ENCODE results near the gene HSH2D.

HSH2D gene

GRCh38 chr19:16136185-16136999, 7.1 kb upstream of the HSH2D start:
- Histone ChIP-seq H3F3A (ENCODE audit: insufficient read depth, low read length) (peaks cover 50% of the 10 kb centered on the region), H3K9me3 (replicated peaks; ENCODE audit: insufficient read depth, low read length) (no peaks in the 10 kb centered on the region), H3K4me1 (ENCODE audit: low read length) (peaks cover 48% of the 10 kb centered on the region), H3K4me3 (ENCODE audit: low read length) (no peak overlapping the region), H3K27ac (ENCODE audit: low read length) (no peak overlapping the region), H4K20me1 (ENCODE audit: insufficient read depth, low read length) (no peaks in the 10 kb centered on the region), H3K9ac (ENCODE audit: low read length) (no peak overlapping the region), H3K79me2 (ENCODE audit: low read length) (peaks cover 23% of the 10 kb centered on the region), H3K4me2 (ENCODE audit: low read depth, low read length) (no peak overlapping the region), H2AFZ (ENCODE audit: low read length) (no peak overlapping the region), H3K36me3 (replicated peaks; ENCODE audit: insufficient read depth, low read length) (peaks cover 12% of the 10 kb centered on the region), H3K9me2 (replicated peaks; ENCODE audit: insufficient read depth, low read length) (no peaks in the 10 kb centered on the region), H3K27me3 (replicated peaks; ENCODE audit: insufficient read depth, low read length) (no peaks in the 10 kb centered on the region)
- no peak for DNase-seq
- TF ChIP-seq, protein P1, sequence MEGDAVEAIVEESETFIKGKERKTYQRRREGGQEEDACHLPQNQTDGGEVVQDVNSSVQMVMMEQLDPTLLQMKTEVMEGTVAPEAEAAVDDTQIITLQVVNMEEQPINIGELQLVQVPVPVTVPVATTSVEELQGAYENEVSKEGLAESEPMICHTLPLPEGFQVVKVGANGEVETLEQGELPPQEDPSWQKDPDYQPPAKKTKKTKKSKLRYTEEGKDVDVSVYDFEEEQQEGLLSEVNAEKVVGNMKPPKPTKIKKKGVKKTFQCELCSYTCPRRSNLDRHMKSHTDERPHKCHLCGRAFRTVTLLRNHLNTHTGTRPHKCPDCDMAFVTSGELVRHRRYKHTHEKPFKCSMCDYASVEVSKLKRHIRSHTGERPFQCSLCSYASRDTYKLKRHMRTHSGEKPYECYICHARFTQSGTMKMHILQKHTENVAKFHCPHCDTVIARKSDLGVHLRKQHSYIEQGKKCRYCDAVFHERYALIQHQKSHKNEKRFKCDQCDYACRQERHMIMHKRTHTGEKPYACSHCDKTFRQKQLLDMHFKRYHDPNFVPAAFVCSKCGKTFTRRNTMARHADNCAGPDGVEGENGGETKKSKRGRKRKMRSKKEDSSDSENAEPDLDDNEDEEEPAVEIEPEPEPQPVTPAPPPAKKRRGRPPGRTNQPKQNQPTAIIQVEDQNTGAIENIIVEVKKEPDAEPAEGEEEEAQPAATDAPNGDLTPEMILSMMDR (IDR thresholded peaks at IDR 0.05; ENCODE audit: low read length), result no peak
- TF ChIP-seq EZH2 (optimal IDR thresholded peaks at IDR 0.05; ENCODE audit: low read depth, low read length), result no peak
- TF ChIP-seq EZH2phosphoT487 (IDR thresholded peaks at IDR 0.05; ENCODE audit: low read length), result no peak

- Histone ChIP-seq H3K4me3 (ENCODE audit: low read length) (no peak overlapping the region), H3K4me1 (ENCODE audit: low read length) (peaks cover 39% of the 10 kb centered on the region), H3K36me3 (replicated peaks; ENCODE audit: insufficient read depth, low read length) (no peaks in the 10 kb centered on the region), H3K9ac (ENCODE audit: low read length) (no peak overlapping the region), H3K9me2 (replicated peaks; ENCODE audit: insufficient read depth, low read length) (no peaks in the 10 kb centered on the region), H3K4me2 (ENCODE audit: low read depth, low read length) (no peak overlapping the region), H4K20me1 (ENCODE audit: insufficient read depth, low read length) (no peaks in the 10 kb centered on the region), H3K27me3 (replicated peaks; ENCODE audit: insufficient read depth, low read length) (no peaks in the 10 kb centered on the region), H3K79me2 (ENCODE audit: low read length) (peaks cover 11% of the 10 kb centered on the region), H3K27ac (ENCODE audit: low read length) (no peak overlapping the region), H3F3A (ENCODE audit: insufficient read depth, low read length) (peaks cover 50% of the 10 kb centered on the region), H2AFZ (ENCODE audit: low read length) (no peak overlapping the region), H3K9me3 (replicated peaks; ENCODE audit: insufficient read depth, low read length) (no peaks in the 10 kb centered on the region)
- TF ChIP-seq EZH2 (optimal IDR thresholded peaks at IDR 0.05; ENCODE audit: low read depth, low read length) (no peak), EZH2phosphoT487 (IDR thresholded peaks at IDR 0.05; ENCODE audit: low read length) (no peak)
- TF ChIP-seq, protein P1 (IDR thresholded peaks at IDR 0.05; ENCODE audit: low read length), result no peak
- DNase-seq, result no peak
Observed at GRCh38 chr19:16139752-16140151, 3.7 kb upstream of the HSH2D start.

DNA sequence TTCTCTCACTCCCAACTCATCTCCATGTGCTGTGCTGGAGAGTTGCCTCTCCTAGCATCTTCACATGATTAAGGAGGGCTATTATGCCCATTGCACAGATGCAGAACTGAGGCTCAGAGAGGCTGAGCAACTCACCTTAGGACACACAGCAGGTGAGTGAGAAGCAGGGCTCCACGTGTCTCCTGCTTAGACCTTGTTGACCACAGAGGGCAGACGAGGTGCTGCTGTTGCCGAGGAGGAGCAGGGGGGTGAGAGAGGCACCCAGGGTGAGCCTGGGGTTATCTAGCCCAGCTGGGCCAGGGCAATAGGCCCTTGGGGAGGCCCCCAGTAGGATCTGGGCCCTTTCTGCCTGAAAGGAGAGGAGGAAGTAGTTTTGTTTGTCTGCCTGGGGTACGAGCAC, 2.4 kb upstream of the HSH2D start:
- TF ChIP-seq, protein P1 (IDR thresholded peaks at IDR 0.05; ENCODE audit: low read length), result peak; percentile 46
- TF ChIP-seq EZH2phosphoT487 (IDR thresholded peaks at IDR 0.05; ENCODE audit: low read length), result no peak
- Histone ChIP-seq H4K20me1 (ENCODE audit: insufficient read depth, low read length) (no peaks in the 10 kb centered on the region), H3K27ac (ENCODE audit: low read length) (peak overlapping the region; percentile 98), H3K4me2 (ENCODE audit: low read depth, low read length) (peak overlapping the region; percentile 27; the same call in 1 of the 2 replicates), H3F3A (ENCODE audit: insufficient read depth, low read length) (peaks cover 53% of the 10 kb centered on the region), H2AFZ (ENCODE audit: low read length) (peak overlapping the region; percentile 50; the same call in 1 of the 2 replicates), H3K4me1 (ENCODE audit: low read length) (peaks cover 30% of the 10 kb centered on the region), H3K27me3 (replicated peaks; ENCODE audit: insufficient read depth, low read length) (no peaks in the 10 kb centered on the region), H3K36me3 (replicated peaks; ENCODE audit: insufficient read depth, low read length) (no peaks in the 10 kb centered on the region), H3K9me3 (replicated peaks; ENCODE audit: insufficient read depth, low read length) (no peaks in the 10 kb centered on the region), H3K9ac (ENCODE audit: low read length) (peak overlapping the region; percentile 47; the same call in 1 of the 2 replicates), H3K79me2 (ENCODE audit: low read length) (peaks cover 22% of the 10 kb centered on the region), H3K4me3 (ENCODE audit: low read length) (no peak overlapping the region), H3K9me2 (replicated peaks; ENCODE audit: insufficient read depth, low read length) (no peaks in the 10 kb centered on the region)
- peak; percentile 92 for DNase-seq

Data from MM.1S (cell line).